ENCODE results near the gene DNAJC5.
A peak's percentile ranks its signal among the peaks of the same experiment; 100 is the strongest.

DNAJC5 gene

GRCh38 chr20:63941282-63942081 is 46.6 kb downstream of the DNAJC5 start:
- peak; percentile 48 for DNase-seq (ENCODE audit: low read depth)

GRCh38 chr20:63942250-63942951 is 47.5 kb downstream of the DNAJC5 start:
- DNase-seq (ENCODE audit: low read depth): no peak

GRCh38 chr20:63942969-63943807 is 48.3 kb downstream of the DNAJC5 start:
- DNase-seq (ENCODE audit: low read depth): no peak

GRCh38 chr20:63943808-63944077 is 48.8 kb downstream of the DNAJC5 start:
- no peak for DNase-seq (ENCODE audit: low read depth)

GRCh38 chr20:63944078-63944941 is 49.4 kb downstream of the DNAJC5 start:
- DNase-seq (ENCODE audit: low read depth): no peak

GRCh38 chr20:63945031-63945658 is 50.2 kb downstream of the DNAJC5 start:
- no peak for DNase-seq (ENCODE audit: low read depth)

GRCh38 chr20:63945921-63946920 is 51.3 kb downstream of the DNAJC5 start:
- no peak for DNase-seq (ENCODE audit: low read depth)

GRCh38 chr20:63946986-63947637 is 52.2 kb downstream of the DNAJC5 start:
- DNase-seq (ENCODE audit: low read depth): no peak

- no peak for DNase-seq (ENCODE audit: low read depth)
These were observed 52.9 kb downstream of the DNAJC5 start for GRCh38 chr20:63947638-63948456.

- no peak for DNase-seq (ENCODE audit: low read depth)
These were observed 55.9 kb downstream of the DNAJC5 start for GRCh38 chr20:63950701-63951397.

- no peak for DNase-seq (ENCODE audit: low read depth)
These were observed 56.7 kb downstream of the DNAJC5 start for GRCh38 chr20:63951398-63952209.

- no peak for DNase-seq (ENCODE audit: low read depth)
These were observed 57.2 kb downstream of the DNAJC5 start for GRCh38 chr20:63952210-63952535.

- no peak for DNase-seq (ENCODE audit: low read depth)
These were observed 57.8 kb downstream of the DNAJC5 start for GRCh38 chr20:63952769-63953168.

GRCh38 chr20:63953764-63954429 is 59.0 kb downstream of the DNAJC5 start:
- DNase-seq (ENCODE audit: low read depth): no peak

- DNase-seq (ENCODE audit: low read depth): no peak
These were observed 60.4 kb downstream of the DNAJC5 start for GRCh38 chr20:63955281-63955826.
